T-helper 1 cell treated with Interleukin-12 subunit alpha and Interleukin-12 subunit beta and Interleukin-4 antibody, amounts not matched to agents 30 ng/mL and 1 ng/mL, for 36 hours (primary cell): Measurements from ENCODE around the gene ECHDC3. TPM values are rescaled to one million over a fixed set of nuclear protein-coding genes. Genes with fewer than 3 reads are reported as not detected.

Source experiments
- intact Hi-C: fragments of 100-400 bp; cut with micrococcal nuclease; formaldehyde crosslinking; loops from one replicate; pipeline ENCODE4 v1.15.1; 2024
- total RNA-seq: library from RNA; stranded (reverse); gene quantifications from 2 replicates; pipeline ENCODE4 v1.2.3, GENCODE V29; 2022

ECHDC3 gene
- total RNA-seq, 1 donor from 2014 or later, result 0.49 TPM

- intact Hi-C loops, result no loop called here
These were observed 33.2 kb downstream of the ECHDC3 start for GRCh38 chr10:11775412-11775811.

GRCh38 chr10:11776080-11776479 lies 33.9 kb downstream of the ECHDC3 start:
- intact Hi-C loops, result no loop called here

GRCh38 chr10:11781114-11781513 lies 38.9 kb downstream of the ECHDC3 start:
- intact Hi-C loops, result loop anchor here (10.0 kb wide), 1 partner anchor 1294 kb away; no protein-coding TSS in a partner anchor

GRCh38 chr10:11782793-11783557 lies 40.8 kb downstream of the ECHDC3 start:
- intact Hi-C loops, result loop anchor here (1.0 to 10.0 kb wide), 3 partner anchors 38 to 1292 kb away; no protein-coding TSS in a partner anchor

GRCh38 chr10:11783558-11783865 lies 41.3 kb downstream of the ECHDC3 start:
- intact Hi-C loops, result loop anchor here (1.0 to 10.0 kb wide), 3 partner anchors 37 to 1291 kb away; no protein-coding TSS in a partner anchor

GRCh38 chr10:11787374-11787773 lies 45.2 kb downstream of the ECHDC3 start:
- intact Hi-C loops, result loop anchor here (10.0 kb wide), 1 partner anchor 1287 kb away; no protein-coding TSS in a partner anchor

GRCh38 chr10:11787846-11788245 lies 45.7 kb downstream of the ECHDC3 start:
- intact Hi-C loops, result loop anchor here (10.0 kb wide), 1 partner anchor 1287 kb away; no protein-coding TSS in a partner anchor

- intact Hi-C loops, result loop anchor here (10.0 kb wide), 1 partner anchor 1285 kb away; no protein-coding TSS in a partner anchor
These were observed 47.1 kb downstream of the ECHDC3 start for GRCh38 chr10:11789306-11789705.

- intact Hi-C loops, result loop anchor here (10.0 kb wide), 1 partner anchor 1285 kb away; no protein-coding TSS in a partner anchor
These were observed 47.8 kb downstream of the ECHDC3 start for GRCh38 chr10:11789956-11790355.

- intact Hi-C loops, result no loop called here
These were observed 51.7 kb downstream of the ECHDC3 start for GRCh38 chr10:11793762-11794479.

GRCh38 chr10:11794566-11794965 lies 52.4 kb downstream of the ECHDC3 start:
- intact Hi-C loops, result no loop called here

- intact Hi-C loops, result no loop called here
These were observed 53.1 kb downstream of the ECHDC3 start for GRCh38 chr10:11795101-11795920.

GRCh38 chr10:11796474-11796873 lies 54.3 kb downstream of the ECHDC3 start:
- intact Hi-C loops, result no loop called here

- intact Hi-C loops, result no loop called here
These were observed 55.1 kb downstream of the ECHDC3 start for GRCh38 chr10:11797281-11797680.

GRCh38 chr10:11797847-11798633 lies 55.9 kb downstream of the ECHDC3 start:
- intact Hi-C loops, result no loop called here

- intact Hi-C loops, result no loop called here
These were observed 56.9 kb downstream of the ECHDC3 start for GRCh38 chr10:11798845-11799735.

GRCh38 chr10:11799736-11800080 lies 57.5 kb downstream of the ECHDC3 start:
- intact Hi-C loops, result no loop called here

- intact Hi-C loops, result no loop called here
These were observed 62.2 kb downstream of the ECHDC3 start for GRCh38 chr10:11804336-11804735.

GRCh38 chr10:11805792-11806191 lies 63.6 kb downstream of the ECHDC3 start:
- intact Hi-C loops, result no loop called here

- intact Hi-C loops, result no loop called here
These were observed 64.5 kb downstream of the ECHDC3 start for GRCh38 chr10:11806706-11807105.
